GM12878 (cell line): Measurements from ENCODE around the gene EHBP1. TPM values are rescaled to one million over a fixed set of nuclear protein-coding genes. Genes with fewer than 3 reads are reported as not detected.

Source experiments
- ATAC-seq: fragments of 200-7000 bp; cut with Tn5 transposase; 3 replicates; pipeline ENCODE4 v1.9.1; 2020; ENCODE audit warnings: mild to moderate bottlenecking, moderate library complexity
- BruUV-seq: library from RNA; stranded (reverse); fragments of 400-500 nt; replicated peaks from 2 replicates; lab custom pipeline; 2021; lab: Mats Ljungman, UMichigan
- CTCF ChIA-PET: fragments of 300-600 bp; sonication (Branson Sonifier 250); formaldehyde crosslinking; extraction: SDS; loops from one replicate; lab custom pipeline; 2021; ENCODE audit warnings: inconsistent platforms; lab: Yijun Ruan, JAX
- POLR2A ChIA-PET: fragments of 350-600 bp; formaldehyde crosslinking; extraction: SDS; loops from one replicate; lab custom pipeline; 2021; ENCODE audit warnings: inconsistent platforms; lab: Charles Lee
- RAD21 ChIA-PET: fragments of 300-600 bp; sonication (Branson Sonifier 250); formaldehyde crosslinking; loops from one replicate; lab custom pipeline; 2023; ENCODE audit warnings: antibody characterized with exemption; ENCODE audit not compliant: unreplicated experiment; lab: Charles Lee
- SMC1A ChIA-PET: fragments of 300-600 bp; sonication (Branson Sonifier 250); formaldehyde crosslinking; loops from one replicate; lab custom pipeline; 2023; ENCODE audit not compliant: unreplicated experiment, uncharacterized antibody; lab: Charles Lee
- DNase-seq: peaks from one replicate; pipeline ENCODE4 v3.0.0-alpha.2; 2011; ENCODE audit warnings: low read depth, low spot score
- FAIRE-seq: peaks from 3 replicates; lab custom pipeline; 2011; peaks lifted over from hg19 to GRCh38; lab: Jason Lieb, UNC
- H2AFZ ChIP-seq: 2 replicates; pipeline ENCODE4 v1.6.0; 2011; ENCODE audit warnings: low read depth, low read length, control low read depth; ENCODE audit not compliant: control insufficient read depth
- H3K27ac ChIP-seq: 2 replicates; pipeline ENCODE4 v1.5.1; 2011; ENCODE audit warnings: control low read depth; ENCODE audit not compliant: control insufficient read depth, insufficient read depth
- H3K27me3 ChIP-seq, 2 experiments: replicated peaks in 1 of 2; 2 replicates each; pipeline versions ENCODE4 v1.6.0 to v1.6.1; 2011; ENCODE audit warnings: low read length in 1 of 2; ENCODE audit not compliant: control insufficient read depth in 2 of 2, insufficient read depth in 2 of 2
- H3K36me3 ChIP-seq, 2 experiments: 2 replicates each; pipeline ENCODE4 v1.5.1; 2011; ENCODE audit warnings: low read length in 1 of 2; ENCODE audit not compliant: control insufficient read depth in 2 of 2, insufficient read depth in 2 of 2
- H3K4me1 ChIP-seq: 2 replicates; pipeline ENCODE4 v1.6.1; 2011; ENCODE audit warnings: mild to moderate bottlenecking, low read length, moderate library complexity, mixed read lengths; ENCODE audit not compliant: control insufficient read depth, insufficient read depth
- H3K4me2 ChIP-seq: 2 replicates; pipeline ENCODE4 v1.6.0; 2011; ENCODE audit warnings: control low read depth; ENCODE audit not compliant: control insufficient read depth, insufficient read depth
- H3K4me3 ChIP-seq: fragments of 200-600 bp; sonication (generic); 2 replicates; pipeline ENCODE4 v1.5.1; 2016
- H3K79me2 ChIP-seq: 2 replicates; pipeline ENCODE4 v1.6.0; 2011; ENCODE audit warnings: low read length; ENCODE audit not compliant: control insufficient read depth, insufficient read depth
- H3K9ac ChIP-seq: 2 replicates; pipeline ENCODE4 v1.8.0; 2011; ENCODE audit warnings: low read length, control low read depth, mixed read lengths; ENCODE audit not compliant: control insufficient read depth, insufficient read depth
- H3K9me3 ChIP-seq: replicated peaks from 3 replicates; pipeline ENCODE4 v1.5.1; 2011; ENCODE audit warnings: mild to moderate bottlenecking, low read length; ENCODE audit not compliant: control insufficient read depth, insufficient read depth
- H4K20me1 ChIP-seq: 2 replicates; pipeline ENCODE4 v1.6.0; 2011; ENCODE audit not compliant: control insufficient read depth, insufficient read depth
- CBFB ChIP-seq: IDR thresholded peaks from 2 replicates; pipeline ENCODE4 v1.6.1; 2016; ENCODE audit warnings: antibody characterized with exemption, low read depth
- ETV6 ChIP-seq, 2 experiments: fragments of 450-650 bp in 1 of 2; IDR thresholded peaks in 1 of 2; conservative IDR thresholded peaks in 1 of 2; 2 replicates each; pipeline ENCODE4 v1.6.1; 2014; ENCODE audit warnings: antibody characterized with exemption in 1 of 2, borderline replicate concordance in 1 of 2, low read depth in 1 of 2, mild to moderate bottlenecking in 1 of 2, moderate library complexity in 1 of 2
- LARP7 ChIP-seq: fragments of 450-650 bp; IDR thresholded peaks from 2 replicates; pipeline ENCODE4 v1.6.1; 2017; ENCODE audit warnings: mild to moderate bottlenecking
- MTA3 ChIP-seq: IDR thresholded peaks from 2 replicates; pipeline ENCODE4 v1.6.1; 2012; ENCODE audit warnings: low read length, inconsistent platforms, borderline replicate concordance
- POLR2AphosphoS2 ChIP-seq: IDR thresholded peaks from 2 replicates; pipeline ENCODE4 v1.6.1; 2011; ENCODE audit warnings: low read depth, mild to moderate bottlenecking, low read length, improper control_type of control experiment, moderate library complexity
- RELA ChIP-seq: fragments of 450-650 bp; IDR thresholded peaks from 2 replicates; pipeline ENCODE4 v1.8.0; 2014; ENCODE audit warnings: borderline replicate concordance; ENCODE audit not compliant: partially characterized antibody
- SUZ12 ChIP-seq: fragments of 200-600 bp; sonication (generic); IDR thresholded peaks from one replicate; pipeline ENCODE4 v1.6.1; 2018; ENCODE audit warnings: antibody characterized with exemption, mild to moderate bottlenecking; ENCODE audit not compliant: unreplicated experiment
- WGBS: methylation state at CpG from one replicate; pipeline ENCODE4 v1.1.6; 2016; ENCODE audit warnings: low lambda C conversion rate; ENCODE audit not compliant: insufficient replicate concordance, insufficient coverage; ENCODE audit errors: missing lambda C conversion rate; 5-methylcytosine and 5-hydroxymethylcytosine counted together
- in situ Hi-C: fragments of 300-500 bp; cut with MboI; formaldehyde crosslinking; loops from 9 replicates; pipeline ENCODE4 v1.14.3; 2018; ENCODE audit warnings: mixed read lengths
- intact Hi-C: fragments of 100-400 bp; cut with micrococcal nuclease; formaldehyde crosslinking; loops from one replicate; pipeline ENCODE4 v1.14.2; 2022; ENCODE audit not compliant: unreplicated experiment
- polyA plus RNA-seq, 11 experiments: library from polyadenylated mRNA; depleted of rRNA in 4 of 11; unstranded in 6 of 11; stranded (reverse) in 5 of 11; fragments of >200 nt; fragmentation: Nextera tagmentation in 4 of 11; fragmentation: Illumina TruSeq in 1 of 11; extraction: Ambion mirVana in 4 of 11; extraction: Trizol in 1 of 11; gene quantifications; 1 replicate in 1 of 11; 2 replicates in 10 of 11; pipeline versions ENCODE4 v1.2.1 to v1.2.3, GENCODE V29; 2011 to 2016; ENCODE audit warnings: inconsistent platforms in 2 of 11, missing spikeins in 2 of 11, low read depth in 1 of 11
- total RNA-seq, 4 experiments: library from RNA; depleted of rRNA in 3 of 4; stranded (reverse); fragments of >200 nt in 3 of 4; fragmentation: Illumina TruSeq in 1 of 4; extraction: Trizol in 1 of 4; gene quantifications; 2 replicates each; pipeline versions ENCODE4 v1.2.1 to v1.2.3, GENCODE V29; 2013 to 2021
- TF ChIP-seq, protein P1 (sequence below): fragments of 450-650 bp; IDR thresholded peaks from 2 replicates; pipeline ENCODE4 v1.6.1; 2017; ENCODE audit warnings: mild to moderate bottlenecking, moderate library complexity

Gene EHBP1
- total and polyA plus RNA-seq, 10 of the 15 experiments (the other 5 are each of a cell fraction or from before 2014, with no cell fraction given), result 5.7 to 26.1 (median 13.6) TPM

DNA sequence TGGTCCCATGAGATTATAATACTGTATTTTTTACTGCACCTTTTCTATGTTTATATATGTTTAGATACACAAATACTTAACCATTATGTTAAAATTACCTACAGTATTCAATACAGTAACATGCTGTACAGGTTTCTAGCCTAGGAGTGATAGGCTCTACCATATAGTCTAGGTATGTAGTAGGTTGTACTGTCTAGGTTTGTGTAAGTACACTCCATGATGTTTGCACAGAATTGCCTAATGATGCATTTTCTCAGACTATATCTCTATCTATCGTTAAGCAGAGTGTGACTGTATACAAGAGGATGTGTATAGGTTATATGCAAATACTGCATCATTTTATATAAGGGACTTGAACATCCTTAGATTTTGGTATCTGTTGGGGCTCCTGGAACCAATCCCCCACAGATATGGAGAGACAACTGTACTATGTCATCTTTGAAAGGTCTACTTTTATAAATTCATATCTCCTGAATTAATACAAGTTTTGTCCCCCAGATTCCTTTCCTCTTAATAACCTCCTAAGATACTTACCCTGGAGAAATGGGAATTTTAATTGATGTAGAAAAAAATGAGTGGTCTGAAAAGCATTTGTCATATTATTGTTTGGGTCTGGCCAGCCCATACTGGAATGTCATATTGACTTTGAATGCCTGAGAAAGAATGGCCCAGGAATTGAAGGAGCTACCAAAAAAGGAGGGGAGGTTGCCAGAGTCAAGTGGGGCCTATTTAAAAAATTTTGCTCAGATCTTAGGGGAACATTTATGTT, 36.6 kb downstream of the EHBP1 start:
- no TSS peak for BruUV-seq
- intact Hi-C loops, result no loop called here

More for the DNA sequence above, 36.6 kb downstream of the EHBP1 start:
- POLR2A ChIA-PET, result interaction anchor here (1.4 kb wide), 1 partner anchor 11 kb away, joined by 3 read pairs; no protein-coding TSS in a partner anchor
- WGBS, result 0% methylated on average over 1 of the region's 1 CpG
- no peaks in the 10 kb centered on the region for H3K36me3 ChIP-seq
- no peak overlapping the region for H3K9ac ChIP-seq
- no peaks in the 10 kb centered on the region for H3K9me3 ChIP-seq
- TF ChIP-seq SUZ12 (no peak), ETV6 (conservative IDR thresholded peaks at IDR 0.05 in 1 of 2, IDR thresholded peaks at IDR 0.05 in 1 of 2; ENCODE audit: borderline replicate concordance in 1 of 2, low read depth in 1 of 2) (no peak), MTA3 (no peak), CBFB (no peak), RELA (no peak), POLR2AphosphoS2 (no peak), LARP7 (no peak)
- TF ChIP-seq, protein P1, sequence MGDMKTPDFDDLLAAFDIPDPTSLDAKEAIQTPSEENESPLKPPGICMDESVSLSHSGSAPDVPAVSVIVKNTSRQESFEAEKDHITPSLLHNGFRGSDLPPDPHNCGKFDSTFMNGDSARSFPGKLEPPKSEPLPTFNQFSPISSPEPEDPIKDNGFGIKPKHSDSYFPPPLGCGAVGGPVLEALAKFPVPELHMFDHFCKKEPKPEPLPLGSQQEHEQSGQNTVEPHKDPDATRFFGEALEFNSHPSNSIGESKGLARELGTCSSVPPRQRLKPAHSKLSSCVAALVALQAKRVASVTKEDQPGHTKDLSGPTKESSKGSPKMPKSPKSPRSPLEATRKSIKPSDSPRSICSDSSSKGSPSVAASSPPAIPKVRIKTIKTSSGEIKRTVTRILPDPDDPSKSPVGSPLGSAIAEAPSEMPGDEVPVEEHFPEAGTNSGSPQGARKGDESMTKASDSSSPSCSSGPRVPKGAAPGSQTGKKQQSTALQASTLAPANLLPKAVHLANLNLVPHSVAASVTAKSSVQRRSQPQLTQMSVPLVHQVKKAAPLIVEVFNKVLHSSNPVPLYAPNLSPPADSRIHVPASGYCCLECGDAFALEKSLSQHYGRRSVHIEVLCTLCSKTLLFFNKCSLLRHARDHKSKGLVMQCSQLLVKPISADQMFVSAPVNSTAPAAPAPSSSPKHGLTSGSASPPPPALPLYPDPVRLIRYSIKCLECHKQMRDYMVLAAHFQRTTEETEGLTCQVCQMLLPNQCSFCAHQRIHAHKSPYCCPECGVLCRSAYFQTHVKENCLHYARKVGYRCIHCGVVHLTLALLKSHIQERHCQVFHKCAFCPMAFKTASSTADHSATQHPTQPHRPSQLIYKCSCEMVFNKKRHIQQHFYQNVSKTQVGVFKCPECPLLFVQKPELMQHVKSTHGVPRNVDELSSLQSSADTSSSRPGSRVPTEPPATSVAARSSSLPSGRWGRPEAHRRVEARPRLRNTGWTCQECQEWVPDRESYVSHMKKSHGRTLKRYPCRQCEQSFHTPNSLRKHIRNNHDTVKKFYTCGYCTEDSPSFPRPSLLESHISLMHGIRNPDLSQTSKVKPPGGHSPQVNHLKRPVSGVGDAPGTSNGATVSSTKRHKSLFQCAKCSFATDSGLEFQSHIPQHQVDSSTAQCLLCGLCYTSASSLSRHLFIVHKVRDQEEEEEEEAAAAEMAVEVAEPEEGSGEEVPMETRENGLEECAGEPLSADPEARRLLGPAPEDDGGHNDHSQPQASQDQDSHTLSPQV, result no peak
- H3K79me2 ChIP-seq, result peaks cover 4% of the 10 kb centered on the region
- ATAC-seq (peak; percentile 21; the same call in 2 of the 3 replicates), FAIRE-seq (no peak), DNase-seq (no peak)
- RAD21 ChIA-PET, result interaction anchor here (1.0 to 1.1 kb wide), 3 partner anchors 35 to 283 kb away, joined by 3 to 6 read pairs (median 3); no protein-coding TSS in a partner anchor
- no peak overlapping the region for H3K4me2 ChIP-seq
- SMC1A ChIA-PET, result interaction anchor here (1.7 to 2.1 kb wide), 5 partner anchors 14 to 284 kb away, joined by 3 to 14 read pairs (median 5); no protein-coding TSS in a partner anchor
- in situ Hi-C loops, result no loop called here
- CTCF ChIA-PET, result interaction anchor here (2.0 kb wide), 1 partner anchor 285 kb away, joined by 5 read pairs; no protein-coding TSS in a partner anchor
- no peak overlapping the region for H2AFZ ChIP-seq
- H4K20me1 ChIP-seq, result no peaks in the 10 kb centered on the region
- H3K4me3 ChIP-seq, result no peak overlapping the region
- H3K27me3 ChIP-seq, result no peaks in the 10 kb centered on the region
- no peaks in the 10 kb centered on the region for H3K4me1 ChIP-seq
- H3K27ac ChIP-seq, result no peak overlapping the region
